H1 (cell line): Measurements from ENCODE around the gene GLG1. TPM values are rescaled to one million over a fixed set of nuclear protein-coding genes. Genes with fewer than 3 reads are reported as not detected.

ENCODE experiments used
- SRF ChIP-seq: IDR thresholded peaks from 2 replicates; pipeline ENCODE4 v1.6.1; 2011; ENCODE audit warnings: mild to moderate bottlenecking, low read depth, low read length, moderate library complexity
- polyA plus RNA-seq, 7 experiments: library from polyadenylated mRNA; depleted of rRNA in 3 of 7; stranded (reverse) in 5 of 7; unstranded in 2 of 7; fragments of >200 nt in 5 of 7; fragments of 200-250 nt in 2 of 7; gene quantifications; 1 replicate in 5 of 7; 2 replicates in 1 of 7; 4 replicates in 1 of 7; pipeline versions ENCODE4 v1.2.1 to v1.2.3, GENCODE V29; 2011 to 2013; ENCODE audit warnings: missing spikeins in 2 of 7, mixed read lengths in 2 of 7
- total RNA-seq: library from RNA; stranded (reverse); fragmentation: NEBNext Ultra II Directional; extraction: Animal tissue kit (Norgen Biotek cat#: 25700); gene quantifications from 2 replicates; pipeline ENCODE4 v1.2.1, GENCODE V29; 2021
- TF ChIP-seq, protein P1 (sequence below): IDR thresholded peaks from 2 replicates; pipeline ENCODE4 v1.6.1; 2011; ENCODE audit warnings: low read depth, mild to moderate bottlenecking, low read length; ENCODE audit not compliant: insufficient read depth

Gene GLG1
- total and polyA plus RNA-seq, 2 of the 8 experiments (the other 6 are each of a cell fraction or from before 2014, with no cell fraction given): 53.4 to 139 TPM

GRCh38 chr16:74477226-74477625 is 129.7 kb downstream of the GLG1 start (continued):
- TF ChIP-seq, protein P1, sequence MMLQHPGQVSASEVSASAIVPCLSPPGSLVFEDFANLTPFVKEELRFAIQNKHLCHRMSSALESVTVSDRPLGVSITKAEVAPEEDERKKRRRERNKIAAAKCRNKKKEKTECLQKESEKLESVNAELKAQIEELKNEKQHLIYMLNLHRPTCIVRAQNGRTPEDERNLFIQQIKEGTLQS: no peak
- no peak for TF ChIP-seq SRF
